Effector CD4-positive, alpha-beta T cell (primary cell): Measurements from ENCODE around the gene LSS.
"Not testable (repeated sequence)": the region's sequence is repeated elsewhere in the genome, so short reads cannot be mapped to it uniquely, and the experiment has no call there.

Experiments
- DNase-seq: peaks from one replicate; pipeline ENCODE4 v3.0.0-alpha.2; 2020

Gene LSS

GRCh38 chr21:46205166-46205565, 23.4 kb downstream of the LSS start:
- DNase-seq = no peak

- DNase-seq = no peak
Observed at GRCh38 chr21:46203203-46203600, 25.4 kb downstream of the LSS start.

- no peak for DNase-seq
Observed at GRCh38 chr21:46202592-46203202, 25.9 kb downstream of the LSS start.

GRCh38 chr21:46200877-46201803, 27.4 kb downstream of the LSS start:
- DNase-seq = not testable (repeated sequence)

GRCh38 chr21:46199436-46200373, 28.9 kb downstream of the LSS start:
- no peak for DNase-seq

- DNase-seq = no peak
Observed at GRCh38 chr21:46196733-46197132, 31.8 kb downstream of the LSS start.

- DNase-seq = no peak
Observed at GRCh38 chr21:46195595-46196195, 32.9 kb downstream of the LSS start.

GRCh38 chr21:46194374-46195334, 33.9 kb downstream of the LSS start:
- DNase-seq = no peak

GRCh38 chr21:46193829-46194373, 34.7 kb downstream of the LSS start:
- no peak for DNase-seq

GRCh38 chr21:46191686-46192575, 36.6 kb downstream of the LSS start:
- DNase-seq = no peak

- no peak for DNase-seq
Observed at GRCh38 chr21:46191257-46191685, 37.3 kb downstream of the LSS start.

GRCh38 chr21:46190491-46191131, 38.0 kb downstream of the LSS start:
- no peak for DNase-seq

- DNase-seq = no peak
Observed at GRCh38 chr21:46189959-46190490, 38.5 kb downstream of the LSS start.

- no peak for DNase-seq
Observed at GRCh38 chr21:46189213-46189958, 39.2 kb downstream of the LSS start.

- DNase-seq = no peak
Observed at GRCh38 chr21:46188226-46189212, 40.1 kb downstream of the LSS start.

- DNase-seq = no peak
Observed at GRCh38 chr21:46187814-46188213, 40.8 kb downstream of the LSS start.

- no peak for DNase-seq
Observed at GRCh38 chr21:46187261-46187660, 41.3 kb downstream of the LSS start.
